ENCODE measurements around the gene HS1BP3. TPM values are rescaled to one million over a fixed set of nuclear protein-coding genes. Genes with fewer than 3 reads are reported as not detected.

Gene HS1BP3
- total RNA-seq, 1 experiment from 2014 or later, result 19.6 TPM

GRCh38 chr2:20697322-20697934, 46.5 kb upstream of the HS1BP3 start:
- H3K9me2 ChIP-seq (replicated peaks; ENCODE audit: low read length), result no peaks in the 10 kb centered on the region
- no peak for DNase-seq
- H4K20me1 ChIP-seq (ENCODE audit: low read length), result no peaks in the 10 kb centered on the region
- H3K36me3 ChIP-seq (ENCODE audit: low read depth, low read length), result no peaks in the 10 kb centered on the region
- H3K4me1 ChIP-seq (ENCODE audit: insufficient read depth, low read length), result no peaks in the 10 kb centered on the region
- H3K79me2 ChIP-seq (ENCODE audit: low read length), result no peaks in the 10 kb centered on the region
- H3K9me3 ChIP-seq (ENCODE audit: low read length), result no peaks in the 10 kb centered on the region
- intact Hi-C loops (cut with micrococcal nuclease), result no loop called here
- POLR2A ChIA-PET (ENCODE audit: unreplicated experiment), result no interaction called here
- CTCF ChIA-PET, result no interaction called here
- no peak overlapping the region for H3K4me3 ChIP-seq (ENCODE audit: low read length)
- BruUV-seq (replicated peaks), result no TSS peak
- H3F3A ChIP-seq (ENCODE audit: low read length, unreplicated experiment), result no peaks in the 10 kb centered on the region
- no peak for TF ChIP-seq EZH2phosphoT487 (IDR thresholded peaks at IDR 0.05; ENCODE audit: borderline replicate concordance, low read length)
- no peak overlapping the region for H2AFZ ChIP-seq (ENCODE audit: low read length)
- peaks cover 85% of the 10 kb centered on the region for H3K27me3 ChIP-seq (ENCODE audit: low read length)
- no peak overlapping the region for H3K27ac ChIP-seq (ENCODE audit: low read length)
- no peak overlapping the region for H3K9ac ChIP-seq (ENCODE audit: low read length)
- ATAC-seq, result no peak
- H3K4me2 ChIP-seq (ENCODE audit: low read length), result no peak overlapping the region

GRCh38 chr2:20696366-20696765, 45.5 kb upstream of the HS1BP3 start:
- H3K4me2 ChIP-seq (ENCODE audit: low read length), result no peak overlapping the region
- peaks cover 86% of the 10 kb centered on the region for H3K27me3 ChIP-seq (ENCODE audit: low read length)
- no peaks in the 10 kb centered on the region for H3K36me3 ChIP-seq (ENCODE audit: low read depth, low read length)
- no peaks in the 10 kb centered on the region for H4K20me1 ChIP-seq (ENCODE audit: low read length)
- no peaks in the 10 kb centered on the region for H3K9me3 ChIP-seq (ENCODE audit: low read length)
- H3K9ac ChIP-seq (ENCODE audit: low read length), result no peak overlapping the region
- no peaks in the 10 kb centered on the region for H3F3A ChIP-seq (ENCODE audit: low read length, unreplicated experiment)
- no peak for TF ChIP-seq EZH2phosphoT487 (IDR thresholded peaks at IDR 0.05; ENCODE audit: borderline replicate concordance, low read length)
- TF ChIP-seq EZH2 (IDR thresholded peaks at IDR 0.05; ENCODE audit: low read length, unreplicated experiment), result no peak
- ChIA-PET POLR2A (ENCODE audit: unreplicated experiment) (no interaction called here), CTCF (no interaction called here)
- ATAC-seq (no peak), DNase-seq (no peak)
- no peak overlapping the region for H2AFZ ChIP-seq (ENCODE audit: low read length)
- H3K4me3 ChIP-seq (ENCODE audit: low read length), result no peak overlapping the region
- H3K4me1 ChIP-seq (ENCODE audit: insufficient read depth, low read length), result no peaks in the 10 kb centered on the region
- H3K27ac ChIP-seq (ENCODE audit: low read length), result no peak overlapping the region
- no peaks in the 10 kb centered on the region for H3K9me2 ChIP-seq (replicated peaks; ENCODE audit: low read length)
- no peaks in the 10 kb centered on the region for H3K79me2 ChIP-seq (ENCODE audit: low read length)
- intact Hi-C loops (cut with micrococcal nuclease), result no loop called here
- no TSS peak for BruUV-seq (replicated peaks)

GRCh38 chr2:20693317-20693716, 42.4 kb upstream of the HS1BP3 start:
- intact Hi-C loops (cut with micrococcal nuclease), result no loop called here
- Histone ChIP-seq H3K79me2 (ENCODE audit: low read length) (no peaks in the 10 kb centered on the region), H3K36me3 (ENCODE audit: low read depth, low read length) (no peaks in the 10 kb centered on the region), H2AFZ (ENCODE audit: low read length) (no peak overlapping the region), H3K27ac (ENCODE audit: low read length) (no peak overlapping the region), H3K27me3 (ENCODE audit: low read length) (peaks cover 86% of the 10 kb centered on the region), H3K4me3 (ENCODE audit: low read length) (no peak overlapping the region), H3K9me2 (replicated peaks; ENCODE audit: low read length) (no peaks in the 10 kb centered on the region), H3K4me1 (ENCODE audit: insufficient read depth, low read length) (no peaks in the 10 kb centered on the region), H3F3A (ENCODE audit: low read length, unreplicated experiment) (no peaks in the 10 kb centered on the region), H3K9me3 (ENCODE audit: low read length) (no peaks in the 10 kb centered on the region), H3K9ac (ENCODE audit: low read length) (no peak overlapping the region), H3K4me2 (ENCODE audit: low read length) (no peak overlapping the region), H4K20me1 (ENCODE audit: low read length) (no peaks in the 10 kb centered on the region)
- POLR2A ChIA-PET (ENCODE audit: unreplicated experiment), result no interaction called here
- CTCF ChIA-PET, result no interaction called here
- ATAC-seq (no peak), DNase-seq (no peak)
- no TSS peak for BruUV-seq (replicated peaks)
- TF ChIP-seq EZH2 (IDR thresholded peaks at IDR 0.05; ENCODE audit: low read length, unreplicated experiment), result no peak
- TF ChIP-seq EZH2phosphoT487 (IDR thresholded peaks at IDR 0.05; ENCODE audit: borderline replicate concordance, low read length), result no peak
- TF ChIP-seq CTCF (conservative IDR thresholded peaks at IDR 0.05; ENCODE audit: low read depth, low read length), result no peak

- intact Hi-C loops (cut with micrococcal nuclease), result no loop called here
- no peak for TF ChIP-seq EZH2 (IDR thresholded peaks at IDR 0.05; ENCODE audit: low read length, unreplicated experiment)
- no peak for TF ChIP-seq EZH2phosphoT487 (IDR thresholded peaks at IDR 0.05; ENCODE audit: borderline replicate concordance, low read length)
- no peak for TF ChIP-seq CTCF (conservative IDR thresholded peaks at IDR 0.05; ENCODE audit: low read depth, low read length)
- H4K20me1 ChIP-seq (ENCODE audit: low read length), result no peaks in the 10 kb centered on the region
- no peaks in the 10 kb centered on the region for H3K9me3 ChIP-seq (ENCODE audit: low read length)
- H3K4me1 ChIP-seq (ENCODE audit: insufficient read depth, low read length), result no peaks in the 10 kb centered on the region
- no peak for ATAC-seq
- no peak overlapping the region for H3K4me3 ChIP-seq (ENCODE audit: low read length)
- CTCF ChIA-PET, result no interaction called here
- no peak overlapping the region for H2AFZ ChIP-seq (ENCODE audit: low read length)
- no peaks in the 10 kb centered on the region for H3K36me3 ChIP-seq (ENCODE audit: low read depth, low read length)
- POLR2A ChIA-PET (ENCODE audit: unreplicated experiment), result no interaction called here
- BruUV-seq (replicated peaks), result no TSS peak
- no peak overlapping the region for H3K27ac ChIP-seq (ENCODE audit: low read length)
- no peak overlapping the region for H3K9ac ChIP-seq (ENCODE audit: low read length)
- DNase-seq, result no peak
- no peaks in the 10 kb centered on the region for H3K79me2 ChIP-seq (ENCODE audit: low read length)
- no peaks in the 10 kb centered on the region for H3F3A ChIP-seq (ENCODE audit: low read length, unreplicated experiment)
- no peaks in the 10 kb centered on the region for H3K9me2 ChIP-seq (replicated peaks; ENCODE audit: low read length)
- peaks cover 75% of the 10 kb centered on the region for H3K27me3 ChIP-seq (ENCODE audit: low read length)
- no peak overlapping the region for H3K4me2 ChIP-seq (ENCODE audit: low read length)
Observed at GRCh38 chr2:20692081-20692480, 41.2 kb upstream of the HS1BP3 start.

Data from PC-3 (cell line).